Activated CD8-positive, alpha-beta memory T cell treated with anti-CD3 and anti-CD28 coated beads, Interleukin-2, amount 50 U/mL, for 24 hours (primary cell): ENCODE data around the gene MYOD1.

ENCODE experiments used
- DNase-seq: peaks from one replicate; pipeline ENCODE4 v3.0.0-alpha.2; 2020; ENCODE audit errors: extremely low read depth

MYOD1 gene

DNA sequence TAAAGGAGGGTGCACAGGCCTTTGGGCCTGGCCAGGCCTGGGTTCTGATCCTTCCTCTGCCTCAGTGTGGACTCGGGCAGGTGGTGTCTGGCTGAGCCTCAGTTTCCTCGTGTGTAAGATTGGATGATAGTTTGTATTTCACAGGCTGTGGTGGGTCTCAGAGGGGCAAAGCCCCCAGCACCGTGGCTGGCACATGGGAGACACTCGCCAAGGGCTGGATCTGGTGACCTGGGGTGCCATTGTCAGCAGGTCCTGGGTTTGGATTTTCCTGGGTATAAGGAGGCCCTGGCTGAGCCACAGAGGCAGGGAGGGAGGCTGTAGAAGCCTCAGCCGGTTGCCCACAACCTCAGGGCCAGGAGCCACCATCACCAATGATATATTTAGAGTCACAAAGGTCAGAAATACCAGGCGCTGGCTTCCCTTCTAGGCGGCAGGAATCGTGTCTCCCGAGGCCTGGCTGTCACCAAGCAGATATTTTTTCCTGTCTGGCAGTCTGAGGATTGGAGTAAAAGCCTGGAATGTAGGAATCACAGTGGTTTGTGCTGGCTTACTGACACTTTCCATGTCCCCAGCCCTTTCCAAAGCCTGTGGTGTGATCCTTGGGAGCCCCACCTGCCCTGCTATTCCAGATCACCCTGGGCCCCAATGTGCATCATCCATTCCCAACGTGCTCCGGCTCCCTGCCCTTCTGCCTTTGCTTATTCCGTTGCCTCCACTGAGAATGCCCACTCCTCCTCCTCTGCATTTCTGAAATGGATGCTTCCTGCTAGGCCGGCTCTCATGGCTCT, 30.8 kb downstream of the MYOD1 start:
- DNase-seq = no peak

- DNase-seq = no peak
Observed at GRCh38 chr11:17750801-17751165, 31.4 kb downstream of the MYOD1 start.

- DNase-seq = no peak
Observed at GRCh38 chr11:17751558-17751957, 32.2 kb downstream of the MYOD1 start.

DNA sequence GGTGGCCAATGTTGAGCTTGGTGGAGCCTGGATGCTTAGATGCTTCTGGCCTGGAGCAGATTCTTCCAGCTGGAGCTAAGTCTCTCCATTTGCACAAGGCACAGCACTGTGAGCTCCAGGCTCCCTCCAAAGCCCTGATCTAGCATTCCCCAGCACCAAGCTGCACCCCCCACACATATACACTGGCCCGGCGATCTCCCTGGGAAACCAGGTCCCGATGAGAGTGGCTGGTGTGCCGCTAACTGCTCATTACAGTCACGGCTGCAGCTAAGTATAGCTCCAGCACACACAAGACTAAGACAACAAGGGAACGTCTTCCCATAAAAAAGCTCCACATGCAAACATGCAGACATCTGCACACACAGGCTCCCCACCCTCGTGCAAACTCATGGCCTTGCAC, 32.8 kb downstream of the MYOD1 start:
- no peak for DNase-seq

- DNase-seq = no peak
Observed at GRCh38 chr11:17753153-17753552, 33.8 kb downstream of the MYOD1 start.

GRCh38 chr11:17753641-17754040, 34.3 kb downstream of the MYOD1 start:
- no peak for DNase-seq

GRCh38 chr11:17755891-17756290, 36.5 kb downstream of the MYOD1 start:
- DNase-seq = no peak

- DNase-seq = no peak
Observed at GRCh38 chr11:17760102-17761029, 41.0 kb downstream of the MYOD1 start.

DNA sequence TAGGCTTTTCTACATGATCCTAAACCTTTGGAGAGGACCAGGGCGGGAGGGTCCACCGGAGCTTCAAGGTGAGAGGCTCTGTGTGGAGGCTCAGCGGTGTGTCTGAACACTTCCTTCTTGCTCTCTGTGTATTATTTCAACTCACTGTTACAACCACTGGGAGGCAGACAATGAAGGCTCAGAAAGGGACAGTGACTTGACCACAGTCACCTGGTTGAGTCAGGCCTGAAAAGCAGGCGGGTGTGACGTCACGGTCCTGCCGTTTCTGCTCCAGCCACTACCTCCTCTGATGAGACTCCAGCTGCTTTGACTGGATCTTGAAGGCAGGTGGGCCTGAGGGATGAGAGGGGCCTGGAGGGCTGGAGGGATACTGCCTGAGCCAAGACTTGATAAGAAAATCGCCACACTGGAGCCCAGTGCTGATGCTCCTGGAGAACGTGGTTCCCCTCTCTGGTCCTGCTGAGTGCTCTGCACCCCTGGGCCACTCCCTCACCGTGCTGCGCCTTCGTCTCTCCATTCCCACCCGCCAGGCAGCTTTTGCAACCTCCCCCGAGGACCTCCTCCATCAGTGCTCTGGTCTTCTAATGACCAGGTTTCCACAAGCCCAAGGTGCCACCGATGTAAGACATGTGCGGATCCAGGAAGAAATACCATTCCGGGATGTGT, 43.1 kb downstream of the MYOD1 start:
- no peak for DNase-seq

- DNase-seq = no peak
Observed at GRCh38 chr11:17763244-17763643, 43.9 kb downstream of the MYOD1 start.

GRCh38 chr11:17763703-17764102, 44.3 kb downstream of the MYOD1 start:
- DNase-seq = no peak

- no peak for DNase-seq
Observed at GRCh38 chr11:17764446-17765218, 45.3 kb downstream of the MYOD1 start.

DNA sequence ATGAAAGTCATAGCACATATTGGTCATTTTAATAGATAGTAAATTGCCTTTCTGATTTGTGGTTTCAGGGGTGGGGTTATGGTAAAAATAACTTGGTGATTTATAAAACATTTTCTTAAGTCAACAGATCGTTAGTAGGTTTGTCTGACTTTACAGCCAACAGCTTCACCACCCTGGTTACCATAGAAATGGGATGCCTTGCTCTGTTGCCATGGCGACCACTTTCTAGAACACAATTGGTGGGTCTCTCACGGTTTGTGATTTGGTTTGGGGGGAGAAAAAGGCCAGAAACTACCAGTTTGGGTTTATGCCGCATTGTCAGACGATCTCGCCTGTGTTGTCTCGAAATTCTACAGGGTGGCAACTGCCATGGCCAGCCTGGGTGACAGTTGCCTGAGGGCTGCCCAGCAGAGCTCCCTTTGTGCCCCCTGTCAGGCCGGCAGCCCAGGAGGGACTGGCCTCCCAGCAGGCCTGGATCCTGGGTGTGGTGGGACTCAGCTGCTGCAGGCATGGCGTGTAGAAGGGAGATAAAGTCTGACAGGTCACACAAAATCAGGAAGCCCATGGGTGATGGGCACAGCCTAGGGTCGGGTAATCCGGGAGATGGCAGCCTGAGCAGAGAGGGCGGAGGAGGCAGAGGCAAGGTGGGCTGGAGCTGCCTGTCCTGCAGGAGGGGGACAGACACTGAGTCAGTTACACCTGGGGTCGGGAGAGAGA, 46.1 kb downstream of the MYOD1 start:
- DNase-seq = no peak

- DNase-seq = no peak
Observed at GRCh38 chr11:17766073-17766359, 46.6 kb downstream of the MYOD1 start.

- DNase-seq = no peak
Observed at GRCh38 chr11:17766590-17766989, 47.2 kb downstream of the MYOD1 start.

- DNase-seq = no peak
Observed at GRCh38 chr11:17767301-17767885, 48.0 kb downstream of the MYOD1 start.

DNA sequence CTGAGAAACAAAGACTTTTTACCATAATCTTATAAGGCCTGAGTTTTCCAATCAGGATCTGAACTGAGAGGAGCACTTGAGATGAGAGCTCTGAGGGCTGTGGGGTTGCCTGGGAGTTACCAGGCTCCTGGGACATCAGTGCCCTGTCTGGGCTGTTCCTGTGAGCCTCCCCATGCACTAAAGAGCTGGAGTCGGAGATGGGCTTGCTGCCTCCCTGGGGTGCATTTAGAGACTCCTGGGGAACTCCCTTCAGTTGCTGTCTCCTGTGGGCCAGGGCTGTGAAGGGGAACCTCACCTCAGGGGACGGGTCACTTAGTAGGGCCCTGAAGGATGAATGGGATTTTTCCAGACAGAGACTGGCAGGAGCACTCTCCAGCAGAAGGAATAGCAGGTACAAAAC, 48.5 kb downstream of the MYOD1 start:
- DNase-seq = no peak

DNA sequence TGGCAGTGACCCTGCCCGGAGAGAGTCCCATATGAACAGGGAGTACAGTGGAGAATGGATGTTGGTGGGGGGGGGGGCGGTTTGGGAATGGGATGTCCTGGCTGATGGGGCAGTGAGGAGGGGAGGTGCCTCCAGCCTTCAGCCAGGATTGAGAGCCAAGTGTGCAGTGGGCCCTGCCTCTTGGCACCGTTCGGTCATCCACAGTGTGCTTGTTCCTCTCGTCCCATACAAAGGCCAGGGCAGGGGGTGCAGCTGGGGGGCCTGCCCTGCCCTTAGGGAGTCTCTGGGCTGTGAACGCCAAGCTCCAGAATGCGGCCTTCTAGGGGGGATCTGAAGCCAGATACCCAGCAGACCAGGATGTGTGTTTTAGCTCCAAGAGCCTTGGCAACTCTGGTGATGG, 49.2 kb downstream of the MYOD1 start:
- DNase-seq = no peak

- no peak for DNase-seq
Observed at GRCh38 chr11:17769218-17769617, 49.8 kb downstream of the MYOD1 start.

DNA sequence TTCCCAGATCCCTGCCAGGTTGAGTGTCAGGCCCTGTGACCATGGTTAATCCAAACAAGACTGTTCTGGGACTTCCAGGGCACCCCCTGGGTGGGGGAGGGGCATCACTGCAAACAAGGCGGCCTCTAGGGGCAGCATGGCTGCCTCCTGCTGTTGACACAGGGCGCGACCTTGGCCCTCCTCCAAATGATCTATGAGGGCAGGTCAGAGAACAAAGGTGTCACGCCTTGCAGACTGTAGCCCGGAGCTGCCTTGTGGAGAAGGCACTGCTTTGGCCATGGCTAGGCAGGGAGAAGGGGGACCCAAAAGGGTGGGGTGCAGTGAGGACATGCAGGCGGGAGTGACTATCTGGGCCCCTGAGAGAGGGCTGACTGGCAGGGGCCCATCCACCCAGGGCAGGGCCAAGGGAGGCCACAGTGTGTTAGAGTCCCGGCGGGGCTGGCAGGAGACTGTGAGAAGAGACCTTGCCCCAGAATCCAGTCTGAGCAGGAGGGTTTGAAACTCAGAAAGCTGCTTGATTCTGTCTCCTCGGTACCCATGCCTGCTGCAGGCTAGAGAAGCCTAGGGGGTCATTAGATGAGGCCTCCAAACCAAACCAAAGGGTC, 50.8 kb downstream of the MYOD1 start:
- no peak for DNase-seq
